IMR-90 (cell line): Measurements from ENCODE around the gene KTN1. TPM values are rescaled to one million over a fixed set of nuclear protein-coding genes. Genes with fewer than 3 reads are reported as not detected.

Source experiments
- ATAC-seq: fragments of 200-7000 bp; cut with Tn5 transposase; 2 replicates; pipeline ENCODE4 v1.9.1; 2020; ENCODE audit warnings: low read depth, mild to moderate bottlenecking, moderate library complexity
- BruUV-seq: library from RNA; stranded (reverse); fragments of 400-500 nt; replicated peaks from 2 replicates; lab custom pipeline; 2021; lab: Mats Ljungman, UMichigan
- CTCF ChIA-PET: fragments of 300-600 bp; formaldehyde crosslinking; extraction: SDS; loops from one replicate; lab custom pipeline; 2021; ENCODE audit warnings: antibody characterized with exemption; lab: Yijun Ruan, JAX
- POLR2A ChIA-PET: fragments of 300-600 bp; sonication (Branson Sonifier 250); formaldehyde crosslinking; loops from one replicate; lab custom pipeline; 2022; ENCODE audit warnings: antibody characterized with exemption; ENCODE audit not compliant: unreplicated experiment; lab: Charles Lee
- DNase-seq: peaks from one replicate; pipeline ENCODE4 v3.0.0; 2013
- H2AFZ ChIP-seq: replicated peaks from 2 replicates; pipeline ENCODE3; 2013; ENCODE audit warnings: low read length, mild to moderate bottlenecking; ENCODE audit not compliant: poor library complexity
- H2AK5ac ChIP-seq: 2 replicates; pipeline ENCODE4 v1.6.1; 2013; ENCODE audit warnings: low read depth, low read length, inconsistent platforms
- H2AK9ac ChIP-seq: replicated peaks from 2 replicates; pipeline ENCODE3; 2013; ENCODE audit warnings: mild to moderate bottlenecking, low read depth, low read length, moderate library complexity; ENCODE audit not compliant: poor library complexity
- H2BK120ac ChIP-seq: 2 replicates; pipeline ENCODE4 v1.6.1; 2013; ENCODE audit warnings: low read depth, low read length, inconsistent platforms
- H2BK15ac ChIP-seq: 3 replicates; pipeline ENCODE4 v1.6.1; 2013; ENCODE audit warnings: low read depth, low read length, inconsistent platforms
- H2BK20ac ChIP-seq: 2 replicates; pipeline ENCODE4 v1.6.1; 2013; ENCODE audit warnings: low read depth, mild to moderate bottlenecking, inconsistent platforms, low read length, moderate library complexity
- H2BK5ac ChIP-seq: 2 replicates; pipeline ENCODE4 v1.6.1; 2013; ENCODE audit warnings: mild to moderate bottlenecking, low read depth, low read length, inconsistent platforms; ENCODE audit not compliant: poor library complexity, severe bottlenecking
- H3K14ac ChIP-seq: replicated peaks from 2 replicates; pipeline ENCODE4 v1.6.1; 2013; ENCODE audit warnings: low read depth, low read length, inconsistent platforms
- H3K18ac ChIP-seq: 2 replicates; pipeline ENCODE4 v1.6.1; 2013; ENCODE audit warnings: low read depth, low read length, control low read depth
- H3K23ac ChIP-seq: 2 replicates; pipeline ENCODE4 v1.6.1; 2013; ENCODE audit warnings: low read depth, low read length, inconsistent platforms
- H3K27ac ChIP-seq: 2 replicates; pipeline ENCODE4 v1.5.1; 2013; ENCODE audit warnings: mild to moderate bottlenecking, control low read depth, low read length; ENCODE audit not compliant: insufficient read depth
- H3K27me3 ChIP-seq: 2 replicates; pipeline ENCODE4 v1.6.1; 2013; ENCODE audit warnings: low read length; ENCODE audit not compliant: control insufficient read depth, insufficient read depth
- H3K36me3 ChIP-seq: 2 replicates; pipeline ENCODE4 v1.6.1; 2013; ENCODE audit warnings: low read length, mixed read lengths; ENCODE audit not compliant: control insufficient read depth, insufficient read depth
- H3K4ac ChIP-seq: 2 replicates; pipeline ENCODE4 v1.6.1; 2013; ENCODE audit warnings: low read depth, low read length, inconsistent platforms
- H3K4me1 ChIP-seq: 2 replicates; pipeline ENCODE4 v1.6.1; 2013; ENCODE audit warnings: low read length, mixed read lengths; ENCODE audit not compliant: control insufficient read depth, insufficient read depth
- H3K4me2 ChIP-seq: 2 replicates; pipeline ENCODE4 v1.6.1; 2013; ENCODE audit warnings: low read depth, mild to moderate bottlenecking, control low read depth, low read length, moderate library complexity
- H3K4me3 ChIP-seq: 2 replicates; pipeline ENCODE4 v1.5.1; 2013; ENCODE audit warnings: low read depth, mild to moderate bottlenecking, control low read depth, low read length, moderate library complexity; ENCODE audit not compliant: insufficient read depth
- H3K56ac ChIP-seq: 2 replicates; pipeline ENCODE4 v1.6.1; 2013; ENCODE audit warnings: low read length, inconsistent platforms; ENCODE audit not compliant: insufficient read depth; ENCODE audit errors: extremely low read depth
- H3K79me1 ChIP-seq, 2 experiments: 2 replicates each; pipeline ENCODE4 v1.6.1; 2013; ENCODE audit warnings: low read length in 2 of 2, inconsistent platforms in 1 of 2, low read depth in 1 of 2
- H3K9ac ChIP-seq: 2 replicates; pipeline ENCODE4 v1.6.1; 2013; ENCODE audit warnings: low read depth, low read length, control low read depth
- H3K9me1 ChIP-seq: 2 replicates; pipeline ENCODE4 v1.6.1; 2013; ENCODE audit warnings: low read length, inconsistent platforms; ENCODE audit not compliant: insufficient read depth
- H3K9me3 ChIP-seq: 2 replicates; pipeline ENCODE4 v1.6.1; 2013; ENCODE audit warnings: low read length; ENCODE audit not compliant: control insufficient read depth, insufficient read depth
- H4K20me1 ChIP-seq: 2 replicates; pipeline ENCODE4 v1.6.1; 2013; ENCODE audit warnings: low read length, inconsistent platforms; ENCODE audit not compliant: insufficient read depth
- H4K5ac ChIP-seq: 2 replicates; pipeline ENCODE4 v1.6.1; 2013; ENCODE audit warnings: mild to moderate bottlenecking, low read depth, low read length, control low read depth
- H4K8ac ChIP-seq, 2 experiments: 2 replicates each; pipeline ENCODE4 v1.6.1; 2013; ENCODE audit warnings: low read depth in 2 of 2, low read length in 2 of 2, control low read depth in 1 of 2, inconsistent platforms in 1 of 2
- H4K91ac ChIP-seq: 2 replicates; pipeline ENCODE4 v1.6.1; 2013; ENCODE audit warnings: low read depth, low read length, inconsistent platforms; ENCODE audit not compliant: insufficient read depth
- BHLHE40 ChIP-seq: fragments of 150-350 bp; IDR thresholded peaks from 2 replicates; pipeline ENCODE4 v1.6.1; 2016; ENCODE audit warnings: mild to moderate bottlenecking, low read depth, low read length
- CEBPB ChIP-seq: IDR thresholded peaks from 2 replicates; pipeline ENCODE4 v1.6.1; 2012; ENCODE audit warnings: low read depth, low read length, improper control_type of control experiment
- CHD1 ChIP-seq: IDR thresholded peaks from 2 replicates; pipeline ENCODE4 v1.6.1; 2012; ENCODE audit warnings: low read depth, low read length, improper control_type of control experiment
- ELK1 ChIP-seq: fragments of 150-350 bp; IDR thresholded peaks from 2 replicates; pipeline ENCODE4 v1.6.1; 2016; ENCODE audit warnings: low read depth, mild to moderate bottlenecking, low read length, moderate library complexity, borderline replicate concordance
- FOS ChIP-seq: fragments of 150-350 bp; IDR thresholded peaks from 2 replicates; pipeline ENCODE4 v1.6.1; 2016; ENCODE audit warnings: low read depth, low read length
- MAFK ChIP-seq: IDR thresholded peaks from 2 replicates; pipeline ENCODE4 v1.6.1; 2012; ENCODE audit warnings: low read depth, low read length, improper control_type of control experiment
- MAZ ChIP-seq: IDR thresholded peaks from 2 replicates; pipeline ENCODE4 v1.6.1; 2012; ENCODE audit warnings: low read depth, mild to moderate bottlenecking, low read length, improper control_type of control experiment, moderate library complexity, borderline replicate concordance
- MXI1 ChIP-seq: IDR thresholded peaks from 2 replicates; pipeline ENCODE4 v1.6.1; 2012; ENCODE audit warnings: low read depth, mild to moderate bottlenecking, low read length, moderate library complexity, borderline replicate concordance
- NFE2L2 ChIP-seq: fragments of 150-350 bp; IDR thresholded peaks from 2 replicates; pipeline ENCODE4 v1.6.1; 2016; ENCODE audit warnings: low read depth, mild to moderate bottlenecking, low read length
- POLR2A ChIP-seq: IDR thresholded peaks from 2 replicates; pipeline ENCODE4 v1.6.1; 2012; ENCODE audit warnings: mild to moderate bottlenecking, low read depth, low read length
- RAD21 ChIP-seq: IDR thresholded peaks from 2 replicates; pipeline ENCODE4 v1.6.1; 2012; ENCODE audit warnings: low read length, improper control_type of control experiment
- RCOR1 ChIP-seq: IDR thresholded peaks from 2 replicates; pipeline ENCODE4 v1.6.1; 2012; ENCODE audit warnings: mild to moderate bottlenecking, low read length, improper control_type of control experiment; ENCODE audit not compliant: insufficient replicate concordance
- RFX5 ChIP-seq: IDR thresholded peaks from 2 replicates; pipeline ENCODE4 v1.8.0; 2012; ENCODE audit warnings: low read depth, mild to moderate bottlenecking, low read length, moderate library complexity
- SMC3 ChIP-seq: fragments of 150-350 bp; IDR thresholded peaks from 2 replicates; pipeline ENCODE4 v1.6.1; 2016; ENCODE audit warnings: low read depth, mild to moderate bottlenecking, antibody characterized with exemption, low read length, moderate library complexity
- dilution Hi-C: fragments of 300-500 bp; cut with HindIII; formaldehyde crosslinking; loops from one replicate; pipeline ENCODE4 v1.14.3; 2018; ENCODE audit warnings: low sequenced_read_pairs; ENCODE audit not compliant: unreplicated experiment
- in situ Hi-C: fragments of 300-500 bp; cut with MboI; formaldehyde crosslinking; loops from 3 replicates; pipeline ENCODE4 v1.14.3; 2019; ENCODE audit warnings: low sequenced_read_pairs, inconsistent platforms, mixed read lengths
- intact Hi-C: fragments of 100-400 bp; cut with micrococcal nuclease; formaldehyde crosslinking; loops from 2 replicates; pipeline ENCODE4 v1.10.0; 2022
- polyA plus RNA-seq, 3 experiments: library from polyadenylated mRNA; depleted of rRNA; stranded (reverse); fragments of >200 nt; gene quantifications; 2 replicates each; pipeline ENCODE4 v1.2.3, GENCODE V29; 2012; ENCODE audit warnings: low replicate concordance in 1 of 3
- total RNA-seq: library from RNA; depleted of rRNA; stranded (reverse); fragments of >200 nt; gene quantifications from 2 replicates; pipeline ENCODE4 v1.2.3, GENCODE V29; 2012
- TF ChIP-seq, protein P1 (sequence below): fragments of 150-350 bp; IDR thresholded peaks from 2 replicates; pipeline ENCODE4 v1.6.1; 2017; ENCODE audit warnings: mild to moderate bottlenecking, antibody characterized with exemption, low read length, low read depth
- TF ChIP-seq, protein P2 (sequence below): conservative IDR thresholded peaks from 2 replicates; pipeline ENCODE4 v1.5.1; 2012; ENCODE audit warnings: mild to moderate bottlenecking, low read depth, low read length, improper control_type of control experiment

Gene KTN1
- total and polyA plus RNA-seq, 2 of the 4 experiments (the other 2 are of a cell fraction): 42.1 to 57.2 TPM

- no peak overlapping the region for H4K91ac ChIP-seq
- H3K56ac ChIP-seq: no peak overlapping the region
- H4K20me1 ChIP-seq: no peaks in the 10 kb centered on the region
- no peak overlapping the region for H2BK20ac ChIP-seq
- no peaks in the 10 kb centered on the region for H3K4me1 ChIP-seq
- no peak overlapping the region for H2AK9ac ChIP-seq
- no peak overlapping the region for H2BK120ac ChIP-seq
- H3K18ac ChIP-seq: no peak overlapping the region
- H3K9me1 ChIP-seq: peaks cover 2% of the 10 kb centered on the region; the same call in 1 of the 2 replicates
- in situ Hi-C loops (no loop called here), intact Hi-C loops (no loop called here), dilution Hi-C loops (no loop called here)
- no peak overlapping the region for H3K23ac ChIP-seq
- TF ChIP-seq, protein P1, sequence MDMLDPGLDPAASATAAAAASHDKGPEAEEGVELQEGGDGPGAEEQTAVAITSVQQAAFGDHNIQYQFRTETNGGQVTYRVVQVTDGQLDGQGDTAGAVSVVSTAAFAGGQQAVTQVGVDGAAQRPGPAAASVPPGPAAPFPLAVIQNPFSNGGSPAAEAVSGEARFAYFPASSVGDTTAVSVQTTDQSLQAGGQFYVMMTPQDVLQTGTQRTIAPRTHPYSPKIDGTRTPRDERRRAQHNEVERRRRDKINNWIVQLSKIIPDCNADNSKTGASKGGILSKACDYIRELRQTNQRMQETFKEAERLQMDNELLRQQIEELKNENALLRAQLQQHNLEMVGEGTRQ: no peak
- TF ChIP-seq CHD1 (no peak), BHLHE40 (no peak), ELK1 (no peak), RAD21 (no peak), POLR2A (no peak), RFX5 (no peak), NFE2L2 (no peak), SMC3 (no peak), MAZ (no peak), MXI1 (no peak), CEBPB (no peak), MAFK (no peak), RCOR1 (no peak), FOS (no peak)
- TF ChIP-seq, protein P2, sequence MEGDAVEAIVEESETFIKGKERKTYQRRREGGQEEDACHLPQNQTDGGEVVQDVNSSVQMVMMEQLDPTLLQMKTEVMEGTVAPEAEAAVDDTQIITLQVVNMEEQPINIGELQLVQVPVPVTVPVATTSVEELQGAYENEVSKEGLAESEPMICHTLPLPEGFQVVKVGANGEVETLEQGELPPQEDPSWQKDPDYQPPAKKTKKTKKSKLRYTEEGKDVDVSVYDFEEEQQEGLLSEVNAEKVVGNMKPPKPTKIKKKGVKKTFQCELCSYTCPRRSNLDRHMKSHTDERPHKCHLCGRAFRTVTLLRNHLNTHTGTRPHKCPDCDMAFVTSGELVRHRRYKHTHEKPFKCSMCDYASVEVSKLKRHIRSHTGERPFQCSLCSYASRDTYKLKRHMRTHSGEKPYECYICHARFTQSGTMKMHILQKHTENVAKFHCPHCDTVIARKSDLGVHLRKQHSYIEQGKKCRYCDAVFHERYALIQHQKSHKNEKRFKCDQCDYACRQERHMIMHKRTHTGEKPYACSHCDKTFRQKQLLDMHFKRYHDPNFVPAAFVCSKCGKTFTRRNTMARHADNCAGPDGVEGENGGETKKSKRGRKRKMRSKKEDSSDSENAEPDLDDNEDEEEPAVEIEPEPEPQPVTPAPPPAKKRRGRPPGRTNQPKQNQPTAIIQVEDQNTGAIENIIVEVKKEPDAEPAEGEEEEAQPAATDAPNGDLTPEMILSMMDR: no peak
- H3K4me3 ChIP-seq: no peak overlapping the region
- H3K9ac ChIP-seq: no peak overlapping the region
- BruUV-seq: no TSS peak
- CTCF ChIA-PET: interaction anchor here (1.0 to 1.3 kb wide), 2 partner anchors 8 to 12 kb away, joined by 3 to 5 read pairs; no protein-coding TSS in a partner anchor
- no peak overlapping the region for H3K4ac ChIP-seq
- peaks cover 3 to 18% of the 10 kb centered on the region in 2 experiments for H3K79me1 ChIP-seq
- H2AK5ac ChIP-seq: no peak overlapping the region
- no peak overlapping the region for H3K4me2 ChIP-seq
- no peak overlapping the region for H2BK5ac ChIP-seq
- no peaks in the 10 kb centered on the region for H3K9me3 ChIP-seq
- H2AFZ ChIP-seq: no peak overlapping the region
- no peak overlapping the region for H3K27ac ChIP-seq
- H4K8ac ChIP-seq: no peak overlapping the region
- DNase-seq (peak; percentile 7), ATAC-seq (no peak)
- no peak overlapping the region for H2BK15ac ChIP-seq
- H3K14ac ChIP-seq: no peak overlapping the region
- H4K5ac ChIP-seq: no peak overlapping the region
- POLR2A ChIA-PET: no interaction called here
- H3K36me3 ChIP-seq: peaks cover 12% of the 10 kb centered on the region
- H3K27me3 ChIP-seq: no peaks in the 10 kb centered on the region
Observed at GRCh38 chr14:55628426-55628825, 48.4 kb downstream of the KTN1 start.
